ENCODE measurements around the gene TNFSF4.
"Not testable (repeated sequence)": the region's sequence is repeated elsewhere in the genome, so short reads cannot be mapped to it uniquely, and the experiment has no call there.

Gene TNFSF4

GRCh38 chr1:173164178-173164577 is 43.0 kb downstream of the TNFSF4 start:
- DNase-seq (ENCODE audit: low read depth, low spot score): no peak

- DNase-seq (ENCODE audit: low read depth, low spot score): no peak
Measured at GRCh38 chr1:173163222-173163621, 43.9 kb downstream of the TNFSF4 start.

GRCh38 chr1:173162601-173163000 is 44.5 kb downstream of the TNFSF4 start:
- DNase-seq (ENCODE audit: low read depth, low spot score): no peak

GRCh38 chr1:173161510-173162221 is 45.5 kb downstream of the TNFSF4 start:
- DNase-seq (ENCODE audit: low read depth, low spot score): no peak

GRCh38 chr1:173153964-173154363 is 53.2 kb downstream of the TNFSF4 start:
- DNase-seq (ENCODE audit: low read depth, low spot score): not testable (repeated sequence)

GRCh38 chr1:173153503-173153902 is 53.6 kb downstream of the TNFSF4 start:
- DNase-seq (ENCODE audit: low read depth, low spot score): no peak

GRCh38 chr1:173152598-173152997 is 54.5 kb downstream of the TNFSF4 start:
- no peak for DNase-seq (ENCODE audit: low read depth, low spot score)

- DNase-seq (ENCODE audit: low read depth, low spot score): no peak
Measured at GRCh38 chr1:173150795-173151194, 56.3 kb downstream of the TNFSF4 start.

GRCh38 chr1:173149887-173150286 is 57.2 kb downstream of the TNFSF4 start:
- DNase-seq (ENCODE audit: low read depth, low spot score): no peak

GRCh38 chr1:173148971-173149370 is 58.2 kb downstream of the TNFSF4 start:
- no peak for DNase-seq (ENCODE audit: low read depth, low spot score)

- DNase-seq (ENCODE audit: low read depth, low spot score): no peak
Measured at GRCh38 chr1:173148545-173148944, 58.6 kb downstream of the TNFSF4 start.

- DNase-seq (ENCODE audit: low read depth, low spot score): no peak
Measured at GRCh38 chr1:173140733-173141132, 66.4 kb downstream of the TNFSF4 start.

- DNase-seq (ENCODE audit: low read depth, low spot score): no peak
Measured at GRCh38 chr1:173139706-173140105, 67.4 kb downstream of the TNFSF4 start.

- no peak for DNase-seq (ENCODE audit: low read depth, low spot score)
Measured at GRCh38 chr1:173137107-173137706, 69.9 kb downstream of the TNFSF4 start.

GRCh38 chr1:173134800-173135199 is 72.3 kb downstream of the TNFSF4 start:
- DNase-seq (ENCODE audit: low read depth, low spot score): no peak

- no peak for DNase-seq (ENCODE audit: low read depth, low spot score)
Measured at GRCh38 chr1:173134029-173134428, 73.1 kb downstream of the TNFSF4 start.

Data from activated naive CD8-positive, alpha-beta T cell treated with anti-CD3 and anti-CD28 coated beads, Interleukin-2, amount 50 U/mL, for 16 hours (primary cell).